Measurements from ENCODE around the gene PIKFYVE. TPM values are rescaled to one million over a fixed set of nuclear protein-coding genes. Genes with fewer than 3 reads are reported as not detected.

Gene PIKFYVE
- polyA plus RNA-seq, 1 donor (not counting 4 experiments of a cell fraction or from before 2014, with no cell fraction given): 18.4 TPM

DNA sequence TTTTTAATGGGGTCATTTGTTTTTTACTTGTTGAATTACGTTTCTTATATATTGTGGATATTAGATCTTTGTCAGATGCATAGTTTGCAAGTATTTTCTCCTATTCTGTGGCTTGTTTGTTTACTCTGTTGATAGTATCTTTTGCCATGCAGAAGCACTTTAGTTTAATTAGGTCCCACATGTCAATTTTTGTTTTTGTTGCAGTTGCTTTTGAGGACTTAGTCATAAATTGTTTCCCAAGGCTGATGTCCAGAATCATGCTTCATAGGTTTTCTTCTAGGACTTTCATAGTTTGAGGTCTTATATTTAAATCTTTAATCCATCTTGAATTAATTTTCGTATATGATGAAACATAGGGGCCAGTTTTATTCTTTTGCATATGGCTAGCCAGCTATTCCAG, 13.2 kb downstream of the PIKFYVE start:
- H3K9me1 ChIP-seq (ENCODE audit: control insufficient read depth, extremely low read depth, insufficient read depth, low read length): no peaks in the 10 kb centered on the region
- no peaks in the 10 kb centered on the region for H4K20me1 ChIP-seq (ENCODE audit: control insufficient read depth, extremely low read depth, insufficient read depth, low read length)
- H3K4me3 ChIP-seq (ENCODE audit: control insufficient read depth in 2 of 3, extremely low read depth in 1 of 3, insufficient read depth in 2 of 3, low read depth in 1 of 3, low read length in 3 of 3): no peak overlapping the region
- H3K27me3 ChIP-seq (ENCODE audit: control insufficient read depth, extremely low read depth, insufficient read depth, low read length): no peaks in the 10 kb centered on the region
- no peak overlapping the region for H3K27ac ChIP-seq (ENCODE audit: control insufficient read depth, insufficient read depth, low read length)
- peaks cover 17 to 19% of the 10 kb centered on the region in 2 experiments for H3K36me3 ChIP-seq (ENCODE audit: control insufficient read depth in 2 of 2, extremely low read depth in 1 of 2, insufficient read depth in 2 of 2, low read length in 2 of 2)
- H3K9ac ChIP-seq (ENCODE audit: control insufficient read depth, extremely low read depth, insufficient read depth, low read length): no peak overlapping the region
- peaks cover 1% of the 10 kb centered on the region for H3K79me2 ChIP-seq (ENCODE audit: control insufficient read depth, insufficient read depth, low read length)
- no peaks in the 10 kb centered on the region for H3K4me1 ChIP-seq (ENCODE audit: control insufficient read depth, extremely low read depth, insufficient read depth, low read length)
- dilution Hi-C loops (cut with MboI; ENCODE audit: extremely low pct_ligation_motif_present, low sequenced_read_pairs): no loop called here
- H2AFZ ChIP-seq (ENCODE audit: control insufficient read depth, low read length): no peak overlapping the region
- no peak for DNase-seq (ENCODE audit: low read depth, low spot score)
- TF ChIP-seq, protein P1, sequence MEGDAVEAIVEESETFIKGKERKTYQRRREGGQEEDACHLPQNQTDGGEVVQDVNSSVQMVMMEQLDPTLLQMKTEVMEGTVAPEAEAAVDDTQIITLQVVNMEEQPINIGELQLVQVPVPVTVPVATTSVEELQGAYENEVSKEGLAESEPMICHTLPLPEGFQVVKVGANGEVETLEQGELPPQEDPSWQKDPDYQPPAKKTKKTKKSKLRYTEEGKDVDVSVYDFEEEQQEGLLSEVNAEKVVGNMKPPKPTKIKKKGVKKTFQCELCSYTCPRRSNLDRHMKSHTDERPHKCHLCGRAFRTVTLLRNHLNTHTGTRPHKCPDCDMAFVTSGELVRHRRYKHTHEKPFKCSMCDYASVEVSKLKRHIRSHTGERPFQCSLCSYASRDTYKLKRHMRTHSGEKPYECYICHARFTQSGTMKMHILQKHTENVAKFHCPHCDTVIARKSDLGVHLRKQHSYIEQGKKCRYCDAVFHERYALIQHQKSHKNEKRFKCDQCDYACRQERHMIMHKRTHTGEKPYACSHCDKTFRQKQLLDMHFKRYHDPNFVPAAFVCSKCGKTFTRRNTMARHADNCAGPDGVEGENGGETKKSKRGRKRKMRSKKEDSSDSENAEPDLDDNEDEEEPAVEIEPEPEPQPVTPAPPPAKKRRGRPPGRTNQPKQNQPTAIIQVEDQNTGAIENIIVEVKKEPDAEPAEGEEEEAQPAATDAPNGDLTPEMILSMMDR (optimal IDR thresholded peaks at IDR 0.05 in 1 of 3, IDR thresholded peaks at IDR 0.05 in 1 of 3, conservative IDR thresholded peaks at IDR 0.05 in 1 of 3; ENCODE audit: extremely low read depth in 1 of 3, insufficient read depth in 2 of 3, low read length in 3 of 3): no peak
- no peak for TF ChIP-seq EZH2 (IDR thresholded peaks at IDR 0.05; ENCODE audit: low read length)
- H3K9me3 ChIP-seq (ENCODE audit: control insufficient read depth, low read depth, low read length): no peaks in the 10 kb centered on the region
- H3K4me2 ChIP-seq (ENCODE audit: control insufficient read depth, extremely low read depth, insufficient read depth, low read depth, low read length): no peak overlapping the region
- FAIRE-seq: no peak

DNA sequence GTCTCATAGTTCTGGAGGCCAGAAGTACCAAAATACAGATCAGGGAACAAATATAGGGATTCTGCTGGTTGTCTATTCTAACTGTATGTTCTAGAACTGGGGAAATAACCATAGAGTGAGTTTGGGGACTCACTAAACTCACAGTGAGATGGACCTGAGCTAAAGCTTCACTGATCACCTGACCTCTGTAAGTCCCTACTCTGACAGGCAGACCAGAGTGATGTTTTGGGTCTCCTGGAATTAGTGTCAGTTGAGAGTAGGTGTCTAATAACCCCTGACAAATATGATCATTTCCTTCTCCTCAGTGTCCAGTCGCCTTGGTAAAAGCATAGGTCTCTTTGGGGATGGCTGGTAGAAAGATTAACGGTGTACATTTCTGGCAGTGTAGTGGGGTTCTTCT, 14.2 kb downstream of the PIKFYVE start:
- Histone ChIP-seq H3K36me3 (ENCODE audit: control insufficient read depth in 2 of 2, extremely low read depth in 1 of 2, insufficient read depth in 2 of 2, low read length in 2 of 2) (peaks cover 16 to 18% of the 10 kb centered on the region in 2 experiments), H4K20me1 (ENCODE audit: control insufficient read depth, extremely low read depth, insufficient read depth, low read length) (no peaks in the 10 kb centered on the region), H3K79me2 (ENCODE audit: control insufficient read depth, insufficient read depth, low read length) (peaks cover 1% of the 10 kb centered on the region), H3K9me1 (ENCODE audit: control insufficient read depth, extremely low read depth, insufficient read depth, low read length) (no peaks in the 10 kb centered on the region), H3K4me2 (ENCODE audit: control insufficient read depth, extremely low read depth, insufficient read depth, low read depth, low read length) (no peak overlapping the region), H3K27ac (ENCODE audit: control insufficient read depth, insufficient read depth, low read length) (no peak overlapping the region), H3K4me1 (ENCODE audit: control insufficient read depth, extremely low read depth, insufficient read depth, low read length) (no peaks in the 10 kb centered on the region), H2AFZ (ENCODE audit: control insufficient read depth, low read length) (no peak overlapping the region), H3K9me3 (ENCODE audit: control insufficient read depth, low read depth, low read length) (no peaks in the 10 kb centered on the region), H3K4me3 (ENCODE audit: control insufficient read depth in 2 of 3, extremely low read depth in 1 of 3, insufficient read depth in 2 of 3, low read depth in 1 of 3, low read length in 3 of 3) (no peak overlapping the region), H3K27me3 (ENCODE audit: control insufficient read depth, extremely low read depth, insufficient read depth, low read length) (no peaks in the 10 kb centered on the region), H3K9ac (ENCODE audit: control insufficient read depth, extremely low read depth, insufficient read depth, low read length) (no peak overlapping the region)
- DNase-seq (ENCODE audit: low read depth, low spot score): no peak
- TF ChIP-seq, protein P1 (optimal IDR thresholded peaks at IDR 0.05 in 1 of 3, IDR thresholded peaks at IDR 0.05 in 1 of 3, conservative IDR thresholded peaks at IDR 0.05 in 1 of 3; ENCODE audit: extremely low read depth in 1 of 3, insufficient read depth in 2 of 3, low read length in 3 of 3): no peak
- no peak for TF ChIP-seq EZH2 (IDR thresholded peaks at IDR 0.05; ENCODE audit: low read length)
- dilution Hi-C loops (cut with MboI; ENCODE audit: extremely low pct_ligation_motif_present, low sequenced_read_pairs): no loop called here
- FAIRE-seq: no peak
